ENCODE data around the gene RASAL2. TPM values are rescaled to one million over a fixed set of nuclear protein-coding genes. Genes with fewer than 3 reads are reported as not detected.
"Not testable (repeated sequence)": the region's sequence is repeated elsewhere in the genome, so short reads cannot be mapped to it uniquely, and the experiment has no call there.

Gene RASAL2
- total RNA-seq, 2 experiments from 2014 or later, result not detected

DNA sequence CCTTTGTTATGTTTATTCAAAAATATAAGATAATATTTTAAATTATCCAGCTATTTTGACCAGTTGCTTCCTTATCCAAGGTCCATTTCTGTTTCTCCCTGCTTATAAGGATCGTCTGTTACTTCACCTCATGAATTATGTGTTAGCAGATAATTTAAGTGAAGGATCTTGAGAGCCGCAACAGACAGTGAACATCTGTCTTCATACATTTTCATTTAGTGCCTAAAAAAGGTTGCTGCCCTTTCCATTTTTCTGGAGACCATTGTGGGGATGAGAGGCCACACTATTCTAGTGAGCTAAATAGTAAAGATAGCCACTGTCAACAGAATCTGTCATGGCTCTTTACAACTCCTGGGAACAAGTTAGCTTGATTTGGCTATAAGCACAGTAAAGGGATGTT lies 248.8 kb downstream of the RASAL2 start:
- ATAC-seq (no peak), DNase-seq (no peak)
- H3K27ac Mint-ChIP-seq, result no peak overlapping the region
- ChIA-PET POLR2A (no interaction called here), CTCF (no interaction called here)
- H3K9me3 Mint-ChIP-seq (ENCODE audit: low read depth), result no peaks in the 10 kb centered on the region
- no peaks in the 10 kb centered on the region for H3K36me3 Mint-ChIP-seq (ENCODE audit: low read depth)
- intact Hi-C loops (cut with DNase I, micrococcal nuclease), result no loop called here
- H3K27me3 Mint-ChIP-seq, result peaks cover 13% of the 10 kb centered on the region
- H3K4me1 Mint-ChIP-seq, result no peaks in the 10 kb centered on the region
- no peak overlapping the region for H3K4me3 Mint-ChIP-seq

DNA sequence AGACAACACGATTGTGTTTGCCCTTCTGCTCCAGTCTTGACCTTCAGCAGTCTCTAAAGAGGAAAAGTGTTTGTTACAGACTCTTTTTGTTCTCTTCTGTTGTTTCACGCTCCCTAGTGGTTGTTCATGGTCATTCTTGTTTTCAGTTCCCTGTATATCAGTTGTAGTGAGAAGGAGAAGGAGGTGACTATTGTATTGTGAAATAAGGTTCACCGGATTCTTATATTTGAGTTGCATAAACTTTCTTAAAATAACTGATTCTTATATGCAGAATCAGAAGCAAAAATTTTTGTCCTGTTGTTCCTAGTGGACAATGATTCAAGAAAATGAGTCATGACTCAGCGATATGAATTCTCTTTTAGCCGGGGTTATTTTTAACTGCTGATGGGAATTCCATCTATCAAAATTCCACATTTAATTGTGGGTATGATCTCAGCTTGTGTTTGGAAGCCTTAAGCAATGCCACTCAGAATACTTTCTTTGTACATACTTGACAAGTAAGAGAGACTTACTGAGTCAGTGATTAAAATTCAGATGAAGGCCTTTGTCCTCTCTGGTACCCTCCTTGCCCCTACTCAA lies 250.7 kb downstream of the RASAL2 start:
- ChIA-PET POLR2A (no interaction called here), CTCF (interaction anchor here (1.3 kb wide), 1 partner anchor 34 kb away, joined by 3 read pairs; no protein-coding TSS in a partner anchor)
- no peaks in the 10 kb centered on the region for H3K9me3 Mint-ChIP-seq (ENCODE audit: low read depth)
- no peak overlapping the region for H3K27ac Mint-ChIP-seq
- intact Hi-C loops (cut with DNase I, micrococcal nuclease), result no loop called here
- no peak for DNase-seq
- ATAC-seq, result no peak
- H3K27me3 Mint-ChIP-seq, result peaks cover 11% of the 10 kb centered on the region
- H3K4me1 Mint-ChIP-seq, result no peaks in the 10 kb centered on the region
- no peaks in the 10 kb centered on the region for H3K36me3 Mint-ChIP-seq (ENCODE audit: low read depth)
- H3K4me3 Mint-ChIP-seq, result no peak overlapping the region

GRCh38 chr1:178345238-178345637 lies 251.3 kb downstream of the RASAL2 start:
- CTCF ChIA-PET, result interaction anchor here (0.7 to 2.1 kb wide), 2 partner anchors 45 to 1638 kb away, joined by 3 to 7 read pairs; no protein-coding TSS in a partner anchor

DNA sequence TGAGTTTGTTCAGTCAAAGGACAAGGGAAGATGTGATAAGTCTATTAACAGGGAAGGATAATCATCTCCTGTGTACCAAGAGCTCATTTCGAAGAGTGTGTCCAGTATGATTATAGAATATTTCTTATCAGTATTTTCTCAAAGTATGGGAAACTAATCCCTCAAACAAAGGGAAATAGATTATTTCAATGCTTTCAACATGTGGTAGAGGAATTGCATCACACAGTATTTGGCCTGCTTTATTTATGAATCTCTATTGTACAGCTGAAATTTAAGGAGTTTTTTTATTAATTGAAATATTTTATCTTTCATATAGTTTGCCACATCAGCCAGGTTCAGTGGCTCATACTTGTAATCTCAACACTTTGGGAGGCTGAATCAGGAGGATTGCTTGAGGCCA lies 251.9 kb downstream of the RASAL2 start:
- Mint-ChIP-seq H3K36me3 (ENCODE audit: low read depth) (no peaks in the 10 kb centered on the region), H3K4me3 (no peak overlapping the region), H3K9me3 (ENCODE audit: low read depth) (no peaks in the 10 kb centered on the region), H3K27ac (no peak overlapping the region), H3K27me3 (peaks cover 14% of the 10 kb centered on the region), H3K4me1 (no peaks in the 10 kb centered on the region)
- no peak for DNase-seq
- ChIA-PET POLR2A (no interaction called here), CTCF (interaction anchor here (0.7 to 2.1 kb wide), 2 partner anchors 46 to 1638 kb away, joined by 3 to 7 read pairs; no protein-coding TSS in a partner anchor)
- no peak for ATAC-seq
- intact Hi-C loops (cut with DNase I, micrococcal nuclease), result no loop called here

More at GRCh38 chr1:178345238-178345637, 251.3 kb downstream of the RASAL2 start:
- H3K27ac Mint-ChIP-seq, result no peak overlapping the region
- DNase-seq, result no peak
- POLR2A ChIA-PET, result no interaction called here
- intact Hi-C loops (cut with DNase I, micrococcal nuclease), result no loop called here
- peaks cover 14% of the 10 kb centered on the region for H3K27me3 Mint-ChIP-seq
- H3K4me3 Mint-ChIP-seq, result no peak overlapping the region
- H3K9me3 Mint-ChIP-seq (ENCODE audit: low read depth), result no peaks in the 10 kb centered on the region
- ATAC-seq, result no peak
- H3K4me1 Mint-ChIP-seq, result no peaks in the 10 kb centered on the region
- H3K36me3 Mint-ChIP-seq (ENCODE audit: low read depth), result no peaks in the 10 kb centered on the region

- POLR2A ChIA-PET, result no interaction called here
These were observed 255.9 kb downstream of the RASAL2 start for GRCh38 chr1:178349801-178350200.

GRCh38 chr1:178351911-178352310 lies 258.0 kb downstream of the RASAL2 start:
- CTCF ChIA-PET; ATAC-seq; DNase-seq; intact Hi-C loops (cut with DNase I, micrococcal nuclease); H3K27me3 Mint-ChIP-seq; H3K9me3 Mint-ChIP-seq (ENCODE audit: low read depth); POLR2A ChIA-PET; H3K4me1 Mint-ChIP-seq; H3K27ac Mint-ChIP-seq; H3K36me3 Mint-ChIP-seq (ENCODE audit: low read depth); H3K4me3 Mint-ChIP-seq: not testable (repeated sequence)

More at GRCh38 chr1:178349801-178350200, 255.9 kb downstream of the RASAL2 start:
- DNase-seq, result no peak
- Mint-ChIP-seq H3K9me3 (ENCODE audit: low read depth) (peaks cover 7% of the 10 kb centered on the region), H3K4me1 (no peaks in the 10 kb centered on the region), H3K4me3 (no peak overlapping the region), H3K36me3 (ENCODE audit: low read depth) (no peaks in the 10 kb centered on the region), H3K27ac (no peak overlapping the region), H3K27me3 (peaks cover 7% of the 10 kb centered on the region)
- CTCF ChIA-PET, result no interaction called here
- intact Hi-C loops (cut with DNase I, micrococcal nuclease), result no loop called here
- ATAC-seq, result no peak

- Mint-ChIP-seq H3K9me3 (ENCODE audit: low read depth) (peaks cover 7% of the 10 kb centered on the region), H3K27me3 (peaks cover 2% of the 10 kb centered on the region), H3K27ac (no peak overlapping the region), H3K4me1 (no peaks in the 10 kb centered on the region), H3K4me3 (no peak overlapping the region), H3K36me3 (ENCODE audit: low read depth) (no peaks in the 10 kb centered on the region)
- POLR2A ChIA-PET, result no interaction called here
- intact Hi-C loops (cut with DNase I, micrococcal nuclease), result no loop called here
- CTCF ChIA-PET, result no interaction called here
- ATAC-seq (no peak), DNase-seq (no peak)
These were observed 259.0 kb downstream of the RASAL2 start for GRCh38 chr1:178352790-178353416.

GRCh38 chr1:178353524-178353923 lies 259.6 kb downstream of the RASAL2 start:
- H3K27me3 Mint-ChIP-seq, result peaks cover 2% of the 10 kb centered on the region
- intact Hi-C loops (cut with DNase I, micrococcal nuclease), result no loop called here
- ATAC-seq (no peak), DNase-seq (no peak)
- H3K36me3 Mint-ChIP-seq (ENCODE audit: low read depth), result no peaks in the 10 kb centered on the region
- H3K9me3 Mint-ChIP-seq (ENCODE audit: low read depth), result peaks cover 7% of the 10 kb centered on the region
- no peaks in the 10 kb centered on the region for H3K4me1 Mint-ChIP-seq
- ChIA-PET POLR2A (no interaction called here), CTCF (no interaction called here)
- H3K27ac Mint-ChIP-seq, result no peak overlapping the region
- H3K4me3 Mint-ChIP-seq, result no peak overlapping the region

DNA sequence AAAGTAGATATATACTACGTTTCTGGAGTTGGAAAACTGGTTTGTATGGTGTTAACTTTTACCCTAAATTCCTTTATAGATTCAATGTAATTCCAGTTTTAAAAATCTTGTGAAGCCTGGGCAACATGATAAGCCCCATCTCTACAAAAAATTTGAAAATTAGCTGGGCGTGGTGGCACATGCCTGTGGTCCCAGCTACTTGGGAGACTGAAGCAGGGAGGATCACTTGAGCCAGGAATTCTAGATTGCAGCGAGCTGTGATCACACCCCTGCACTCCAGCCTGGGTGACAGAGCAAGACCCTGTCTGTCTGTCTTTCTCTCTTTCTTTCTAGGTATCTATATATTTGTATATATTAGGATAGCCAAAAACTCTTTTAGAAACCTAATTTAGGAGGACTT lies 260.9 kb downstream of the RASAL2 start:
- H3K27me3 Mint-ChIP-seq, result peaks cover 2% of the 10 kb centered on the region
- H3K4me1 Mint-ChIP-seq, result no peaks in the 10 kb centered on the region
- H3K9me3 Mint-ChIP-seq (ENCODE audit: low read depth), result peaks cover 7% of the 10 kb centered on the region
- ChIA-PET POLR2A (no interaction called here), CTCF (no interaction called here)
- no peak for DNase-seq
- H3K27ac Mint-ChIP-seq, result no peak overlapping the region
- H3K36me3 Mint-ChIP-seq (ENCODE audit: low read depth), result no peaks in the 10 kb centered on the region
- ATAC-seq, result no peak
- H3K4me3 Mint-ChIP-seq, result no peak overlapping the region
- intact Hi-C loops (cut with DNase I, micrococcal nuclease), result no loop called here

DNA sequence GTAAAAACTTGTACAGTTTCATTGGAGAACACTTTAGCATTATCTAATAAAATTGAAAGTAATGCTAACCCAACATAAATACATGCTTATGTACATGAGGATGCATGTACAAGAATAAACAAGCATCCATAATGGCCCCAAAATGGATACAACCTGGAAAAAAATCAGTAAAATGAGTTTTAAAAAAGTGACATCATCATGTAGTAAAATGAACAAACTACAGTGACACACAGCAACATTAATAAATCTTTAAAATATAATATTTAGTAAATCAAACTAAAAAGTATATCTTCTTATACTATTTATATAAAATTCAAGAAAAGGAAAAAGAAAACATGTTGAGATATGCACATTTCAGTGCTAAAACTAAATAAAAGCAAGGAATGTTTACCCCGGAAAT lies 262.4 kb downstream of the RASAL2 start:
- intact Hi-C loops (cut with DNase I, micrococcal nuclease), result no loop called here
- POLR2A ChIA-PET, result no interaction called here
- no peaks in the 10 kb centered on the region for H3K36me3 Mint-ChIP-seq (ENCODE audit: low read depth)
- H3K27ac Mint-ChIP-seq, result no peak overlapping the region
- no peak for ATAC-seq
- no peak for DNase-seq
- H3K9me3 Mint-ChIP-seq (ENCODE audit: low read depth), result peaks cover 7% of the 10 kb centered on the region
- H3K27me3 Mint-ChIP-seq, result peaks cover 3% of the 10 kb centered on the region
- H3K4me3 Mint-ChIP-seq, result no peak overlapping the region
- CTCF ChIA-PET, result no interaction called here
- no peaks in the 10 kb centered on the region for H3K4me1 Mint-ChIP-seq

GRCh38 chr1:178358456-178358855 lies 264.6 kb downstream of the RASAL2 start:
- Mint-ChIP-seq H3K9me3 (ENCODE audit: low read depth) (peaks cover 2% of the 10 kb centered on the region), H3K4me1 (no peaks in the 10 kb centered on the region), H3K4me3 (no peak overlapping the region), H3K27ac (no peak overlapping the region), H3K27me3 (peaks cover 3% of the 10 kb centered on the region), H3K36me3 (ENCODE audit: low read depth) (no peaks in the 10 kb centered on the region)
- intact Hi-C loops (cut with DNase I, micrococcal nuclease), result no loop called here
- no peak for DNase-seq
- CTCF ChIA-PET, result no interaction called here
- ATAC-seq, result no peak
- POLR2A ChIA-PET, result no interaction called here

DNA sequence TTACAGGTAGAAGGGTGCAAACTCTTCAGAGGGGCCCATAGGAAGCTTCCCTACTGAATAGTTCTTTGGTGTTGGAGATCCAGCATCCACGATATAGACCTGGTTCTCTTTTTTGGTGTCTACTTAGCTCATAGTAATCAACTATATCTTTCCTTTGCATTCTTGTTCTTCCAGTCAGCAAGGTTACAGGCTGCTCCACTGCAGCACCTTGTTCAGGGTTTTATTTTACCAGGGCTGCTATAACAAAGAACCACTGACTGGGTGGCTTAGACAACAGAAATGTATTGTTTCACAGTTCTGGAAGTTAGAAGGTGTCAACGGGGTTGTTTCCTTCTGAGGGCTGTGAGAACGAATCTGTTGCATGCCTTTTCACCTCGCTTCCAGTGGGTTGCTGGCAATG lies 266.5 kb downstream of the RASAL2 start:
- Mint-ChIP-seq H3K4me1 (no peaks in the 10 kb centered on the region), H3K4me3 (no peak overlapping the region), H3K9me3 (ENCODE audit: low read depth) (no peaks in the 10 kb centered on the region), H3K27me3 (peaks cover 3% of the 10 kb centered on the region), H3K36me3 (ENCODE audit: low read depth) (no peaks in the 10 kb centered on the region), H3K27ac (no peak overlapping the region)
- ChIA-PET POLR2A (no interaction called here), CTCF (interaction anchor here (0.7 kb wide), 1 partner anchor 21 kb away, joined by 5 read pairs; no protein-coding TSS in a partner anchor)
- no peak for DNase-seq
- intact Hi-C loops (cut with DNase I, micrococcal nuclease), result no loop called here
- ATAC-seq, result no peak
